ENCODE measurements around the gene ACOT13.
"Not testable (repeated sequence)": the region's sequence is repeated elsewhere in the genome, so short reads cannot be mapped to it uniquely, and the experiment has no call there.

Gene ACOT13

GRCh38 chr6:24742216-24742738 is 75.4 kb downstream of the ACOT13 start:
- no peak for TF ChIP-seq CTCF (IDR thresholded peaks at IDR 0.05; ENCODE audit: low read depth, low read length)
- H3K4me3 ChIP-seq (ENCODE audit: low read depth, low read length) = no peak overlapping the region

- no peak for TF ChIP-seq CTCF (IDR thresholded peaks at IDR 0.05; ENCODE audit: low read depth, low read length)
- peak overlapping the region; percentile 40 for H3K4me3 ChIP-seq (ENCODE audit: low read depth, low read length)
Observed at GRCh38 chr6:24743265-24743943, 76.5 kb downstream of the ACOT13 start.

- no peak overlapping the region for H3K4me3 ChIP-seq (ENCODE audit: low read depth, low read length)
- no peak for TF ChIP-seq CTCF (IDR thresholded peaks at IDR 0.05; ENCODE audit: low read depth, low read length)
Observed at GRCh38 chr6:24743944-24744335, 77.1 kb downstream of the ACOT13 start.

GRCh38 chr6:24744911-24745310 is 78.0 kb downstream of the ACOT13 start:
- no peak for TF ChIP-seq CTCF (IDR thresholded peaks at IDR 0.05; ENCODE audit: low read depth, low read length)
- H3K4me3 ChIP-seq (ENCODE audit: low read depth, low read length) = no peak overlapping the region

GRCh38 chr6:24749297-24749696 is 82.4 kb downstream of the ACOT13 start:
- H3K4me3 ChIP-seq (ENCODE audit: low read depth, low read length) = no peak overlapping the region
- TF ChIP-seq CTCF (IDR thresholded peaks at IDR 0.05; ENCODE audit: low read depth, low read length) = no peak

- H3K4me3 ChIP-seq (ENCODE audit: low read depth, low read length) = not testable (repeated sequence)
Observed at GRCh38 chr6:24750878-24751277, 84.0 kb downstream of the ACOT13 start.

- no peak overlapping the region for H3K4me3 ChIP-seq (ENCODE audit: low read depth, low read length)
Observed at GRCh38 chr6:24752503-24752902, 85.6 kb downstream of the ACOT13 start.

More at GRCh38 chr6:24752503-24752902, 85.6 kb downstream of the ACOT13 start:
- no peak for TF ChIP-seq CTCF (IDR thresholded peaks at IDR 0.05; ENCODE audit: low read depth, low read length)
